Uterus (tissue), 4 donors: ENCODE measurements around the gene HAUS8. TPM values are rescaled to one million over a fixed set of nuclear protein-coding genes. Genes with fewer than 3 reads are reported as not detected.
A peak's percentile ranks its signal among the peaks of the same experiment; 100 is the strongest.

ENCODE experiments used
- DNase-seq, 2 donors: peaks; one replicate each; pipeline ENCODE4 v3.0.0-alpha.2; 2019 to 2020
- H3K27ac ChIP-seq, 2 donors: fragments of 200-600 bp; sonication (generic); 1 replicate in 1 of 2; 2 replicates in 1 of 2; pipeline ENCODE4 v1.5.1; 2016 to 2018
- H3K27me3 ChIP-seq, 2 donors: fragments of 200-600 bp; sonication (generic); one replicate each; pipeline ENCODE4 v1.5.1; 2018 to 2019; ENCODE audit warnings: control low read depth in 1 of 2
- H3K36me3 ChIP-seq, 2 donors: fragments of 200-600 bp; sonication (generic); one replicate each; pipeline ENCODE4 v1.5.1; 2019; ENCODE audit warnings: control low read depth in 1 of 2
- H3K4me1 ChIP-seq, 2 donors: fragments of 200-600 bp; sonication (generic); one replicate each; pipeline ENCODE4 v1.5.1; 2018 to 2019; ENCODE audit warnings: control low read depth in 1 of 2
- H3K4me3 ChIP-seq, 2 donors: fragments of 200-600 bp; sonication (generic); 1 replicate in 1 of 2; 2 replicates in 1 of 2; pipeline ENCODE4 v1.5.1; 2018 to 2019; ENCODE audit warnings: mild to moderate bottlenecking in 1 of 2
- H3K9me3 ChIP-seq, 2 donors: fragments of 200-600 bp; sonication (generic); one replicate each; pipeline ENCODE4 v1.5.1; 2019; ENCODE audit warnings: control low read depth in 1 of 2
- CTCF ChIP-seq, 4 experiments: fragments of 200-600 bp in 2 of 4; fragments of 450-650 bp in 2 of 4; sonication (generic) in 2 of 4; IDR thresholded peaks; one replicate each; pipeline ENCODE4 v1.5.1; 2016 to 2019; ENCODE audit warnings: antibody characterized with exemption in 4 of 4, mild to moderate bottlenecking in 2 of 4, moderate library complexity in 1 of 4
- POLR2A ChIP-seq, 2 donors: fragments of 450-650 bp; IDR thresholded peaks; one replicate each; pipeline ENCODE4 v1.6.1; 2016; ENCODE audit warnings: antibody characterized with exemption in 2 of 2, mild to moderate bottlenecking in 1 of 2, moderate library complexity in 1 of 2
- intact Hi-C: fragments of 100-400 bp; cut with DNase I; formaldehyde crosslinking; loops from one replicate; pipeline ENCODE4 v1.15.1; 2023; ENCODE audit warnings: low total_unique reads
- total RNA-seq, 4 donors: library from RNA; depleted of rRNA in 3 of 4; stranded (reverse); fragments of >200 nt in 3 of 4; gene quantifications; one replicate each; pipeline versions ENCODE4 v1.1.0 to v1.2.4, GENCODE V29; 2014 to 2023
- donor health status: DM: yes; HTN: yes; CAD: no.

The HAUS8 gene
- total RNA-seq, 4 donors from 2014 or later = 2.6 to 11.5 (median 6.9) TPM

- TF ChIP-seq POLR2A (IDR thresholded peaks at IDR 0.05) (no peak), CTCF (IDR thresholded peaks at IDR 0.05) (no peak)
- Histone ChIP-seq H3K36me3 (no peaks in the 10 kb centered on the region), H3K4me1 (peaks cover 5 to 22% of the 10 kb centered on the region in 2 donors), H3K4me3 (peak overlapping the region; percentile 77 to 84), H3K27ac (peak overlapping the region; percentile 91 to 92), H3K27me3 (no peaks in the 10 kb centered on the region), H3K9me3 (no peaks in the 10 kb centered on the region)
- DNase-seq = no peak
- intact Hi-C loops = loop anchor here (10.0 kb wide), 2 partner anchors 58 to 198 kb away; no protein-coding TSS in a partner anchor
These were observed 1.3 kb upstream of the HAUS8 start for GRCh38 chr19:17076543-17076991.

GRCh38 chr19:17075864-17076542 lies 751 bp upstream of the HAUS8 start:
- intact Hi-C loops = loop anchor here (10.0 kb wide), 2 partner anchors 59 to 199 kb away; no protein-coding TSS in a partner anchor
- peaks cover 5 to 22% of the 10 kb centered on the region in 2 donors for H3K4me1 ChIP-seq
- DNase-seq = peak; percentile 56 to 59
- H3K27me3 ChIP-seq = no peaks in the 10 kb centered on the region
- no peak for TF ChIP-seq POLR2A (IDR thresholded peaks at IDR 0.05)
- no peak for TF ChIP-seq CTCF (IDR thresholded peaks at IDR 0.05)
- H3K9me3 ChIP-seq = no peaks in the 10 kb centered on the region
- H3K36me3 ChIP-seq = no peaks in the 10 kb centered on the region
- H3K4me3 ChIP-seq = peak overlapping the region; percentile 77 to 84
- H3K27ac ChIP-seq = peak overlapping the region; percentile 91 to 92

- peaks cover 5 to 22% of the 10 kb centered on the region in 2 donors for H3K4me1 ChIP-seq
- no peaks in the 10 kb centered on the region for H3K36me3 ChIP-seq
- TF ChIP-seq POLR2A (IDR thresholded peaks at IDR 0.05) (no peak), CTCF (IDR thresholded peaks at IDR 0.05) (no peak)
- H3K27ac ChIP-seq = peak overlapping the region; percentile 76 to 92
- peak overlapping the region; percentile 60 to 72 for H3K4me3 ChIP-seq
- H3K27me3 ChIP-seq = no peaks in the 10 kb centered on the region
- intact Hi-C loops = loop anchor here (10.0 kb wide), 2 partner anchors 60 to 200 kb away; no protein-coding TSS in a partner anchor
- H3K9me3 ChIP-seq = no peaks in the 10 kb centered on the region
- DNase-seq = no peak
These were observed 618 bp downstream of the HAUS8 start for GRCh38 chr19:17074634-17075034.

- DNase-seq = no peak
- intact Hi-C loops = loop anchor here (10.0 kb wide), 2 partner anchors 61 to 201 kb away; no protein-coding TSS in a partner anchor
- no peak overlapping the region for H3K27ac ChIP-seq
- no peaks in the 10 kb centered on the region for H3K36me3 ChIP-seq
- no peaks in the 10 kb centered on the region for H3K9me3 ChIP-seq
- TF ChIP-seq POLR2A (IDR thresholded peaks at IDR 0.05) (no peak), CTCF (IDR thresholded peaks at IDR 0.05) (no peak)
- H3K27me3 ChIP-seq = no peaks in the 10 kb centered on the region
- H3K4me3 ChIP-seq = peak overlapping the region in 1 of 2 donors; percentile 60
- H3K4me1 ChIP-seq = peaks cover 5 to 22% of the 10 kb centered on the region in 2 donors
These were observed 1.2 kb downstream of the HAUS8 start for GRCh38 chr19:17073869-17074633.
